ENCODE data around the gene ROR2.

ROR2 gene

GRCh38 chr9:91834740-91835139 lies 115.3 kb downstream of the ROR2 start:
- no peak for TF ChIP-seq CTCF (IDR thresholded peaks at IDR 0.05; ENCODE audit: borderline replicate concordance, extremely low read depth, low read length, poor library complexity, severe bottlenecking)
- TF ChIP-seq EZH2 (IDR thresholded peaks at IDR 0.05; ENCODE audit: borderline replicate concordance, low read depth, low read length, severe bottlenecking), result no peak
- no peak for DNase-seq
- Histone ChIP-seq H2AFZ (ENCODE audit: low read depth, low read length) (no peak overlapping the region), H3K27ac (ENCODE audit: low read length) (no peak overlapping the region), H3K4me2 (ENCODE audit: insufficient read depth, low read length) (no peak overlapping the region), H3K27me3 (ENCODE audit: insufficient read depth, low read length, poor library complexity) (no peaks in the 10 kb centered on the region), H3K79me2 (ENCODE audit: insufficient read depth, low read length) (no peaks in the 10 kb centered on the region), H3K36me3 (ENCODE audit: insufficient read depth, low read length) (no peaks in the 10 kb centered on the region), H3K4me3 (ENCODE audit: low read depth in 1 of 2, low read length in 2 of 2) (no peak overlapping the region), H4K20me1 (ENCODE audit: insufficient read depth, low read length) (no peaks in the 10 kb centered on the region), H3K9ac (ENCODE audit: low read depth, low read length) (no peak overlapping the region), H3K9me3 (ENCODE audit: insufficient read depth, low read length, severe bottlenecking) (no peaks in the 10 kb centered on the region), H3K4me1 (ENCODE audit: insufficient read depth, low read length) (no peaks in the 10 kb centered on the region)
- ATAC-seq (ENCODE audit: insufficient read depth, low read depth), result no peak

GRCh38 chr9:91833878-91834255 lies 116.2 kb downstream of the ROR2 start:
- H3K36me3 ChIP-seq (ENCODE audit: insufficient read depth, low read length), result no peaks in the 10 kb centered on the region
- no peak overlapping the region for H3K9ac ChIP-seq (ENCODE audit: low read depth, low read length)
- TF ChIP-seq CTCF (IDR thresholded peaks at IDR 0.05; ENCODE audit: borderline replicate concordance, extremely low read depth, low read length, poor library complexity, severe bottlenecking) (no peak), EZH2 (IDR thresholded peaks at IDR 0.05; ENCODE audit: borderline replicate concordance, low read depth, low read length, severe bottlenecking) (no peak)
- no peak overlapping the region for H3K27ac ChIP-seq (ENCODE audit: low read length)
- H4K20me1 ChIP-seq (ENCODE audit: insufficient read depth, low read length), result no peaks in the 10 kb centered on the region
- no peak for ATAC-seq (ENCODE audit: insufficient read depth, low read depth)
- no peak overlapping the region for H3K4me3 ChIP-seq (ENCODE audit: low read depth in 1 of 2, low read length in 2 of 2)
- no peak overlapping the region for H2AFZ ChIP-seq (ENCODE audit: low read depth, low read length)
- H3K4me2 ChIP-seq (ENCODE audit: insufficient read depth, low read length), result no peak overlapping the region
- no peaks in the 10 kb centered on the region for H3K4me1 ChIP-seq (ENCODE audit: insufficient read depth, low read length)
- no peaks in the 10 kb centered on the region for H3K79me2 ChIP-seq (ENCODE audit: insufficient read depth, low read length)
- H3K9me3 ChIP-seq (ENCODE audit: insufficient read depth, low read length, severe bottlenecking), result no peaks in the 10 kb centered on the region
- no peak for DNase-seq
- no peaks in the 10 kb centered on the region for H3K27me3 ChIP-seq (ENCODE audit: insufficient read depth, low read length, poor library complexity)

GRCh38 chr9:91833096-91833877 lies 116.7 kb downstream of the ROR2 start:
- H3K4me1 ChIP-seq (ENCODE audit: insufficient read depth, low read length), result no peaks in the 10 kb centered on the region
- H4K20me1 ChIP-seq (ENCODE audit: insufficient read depth, low read length), result no peaks in the 10 kb centered on the region
- ATAC-seq (ENCODE audit: insufficient read depth, low read depth) (no peak), DNase-seq (no peak)
- H3K27me3 ChIP-seq (ENCODE audit: insufficient read depth, low read length, poor library complexity), result no peaks in the 10 kb centered on the region
- no peak overlapping the region for H3K4me2 ChIP-seq (ENCODE audit: insufficient read depth, low read length)
- no peaks in the 10 kb centered on the region for H3K36me3 ChIP-seq (ENCODE audit: insufficient read depth, low read length)
- TF ChIP-seq CTCF (IDR thresholded peaks at IDR 0.05; ENCODE audit: borderline replicate concordance, extremely low read depth, low read length, poor library complexity, severe bottlenecking) (no peak), EZH2 (IDR thresholded peaks at IDR 0.05; ENCODE audit: borderline replicate concordance, low read depth, low read length, severe bottlenecking) (no peak)
- no peak overlapping the region for H2AFZ ChIP-seq (ENCODE audit: low read depth, low read length)
- H3K9ac ChIP-seq (ENCODE audit: low read depth, low read length), result no peak overlapping the region
- no peaks in the 10 kb centered on the region for H3K79me2 ChIP-seq (ENCODE audit: insufficient read depth, low read length)
- H3K27ac ChIP-seq (ENCODE audit: low read length), result no peak overlapping the region
- H3K9me3 ChIP-seq (ENCODE audit: insufficient read depth, low read length, severe bottlenecking), result no peaks in the 10 kb centered on the region
- no peak overlapping the region for H3K4me3 ChIP-seq (ENCODE audit: low read depth in 1 of 2, low read length in 2 of 2)
